BLaER1 (cell line): ENCODE results near the gene TTC3.
"Not testable (repeated sequence)": the region's sequence is repeated elsewhere in the genome, so short reads cannot be mapped to it uniquely, and the experiment has no call there.

Source experiments
- H3K27ac ChIP-seq: shearing (Covaris generic); formaldehyde crosslinking; 2 replicates; pipeline ENCODE4 v1.8.1; 2022
- H3K27me3 ChIP-seq: shearing (Covaris generic); formaldehyde crosslinking; 2 replicates; pipeline ENCODE4 v1.8.1; 2022
- H3K36me3 ChIP-seq: shearing (Covaris generic); formaldehyde crosslinking; 2 replicates; pipeline ENCODE4 v1.8.1; 2022
- H3K4me1 ChIP-seq: shearing (Covaris generic); formaldehyde crosslinking; 2 replicates; pipeline ENCODE4 v1.8.1; 2022
- H3K4me2 ChIP-seq: shearing (Covaris generic); formaldehyde crosslinking; 2 replicates; pipeline ENCODE4 v1.8.1; 2022
- H3K4me3 ChIP-seq: shearing (Covaris generic); formaldehyde crosslinking; 2 replicates; pipeline ENCODE4 v1.8.1; 2022
- H3K9ac ChIP-seq: shearing (Covaris generic); formaldehyde crosslinking; 2 replicates; pipeline ENCODE4 v1.8.1; 2022
- H3K9me3 ChIP-seq: shearing (Covaris generic); formaldehyde crosslinking; 2 replicates; pipeline ENCODE4 v1.8.1; 2022
- H4K20me1 ChIP-seq: shearing (Covaris generic); formaldehyde crosslinking; 2 replicates; pipeline ENCODE4 v1.8.1; 2022
- Cebpa-rat ChIP-seq: shearing (Covaris generic); IDR thresholded peaks from 2 replicates; pipeline ENCODE4 v1.8.1; 2022

TTC3 gene

GRCh38 chr21:37208741-37209225 lies 135.7 kb downstream of the TTC3 start:
- no peak for TF ChIP-seq Cebpa-rat
- Histone ChIP-seq H3K9ac (peak overlapping the region; percentile 68), H3K27ac (peak overlapping the region; percentile 68), H3K36me3 (peaks cover 16% of the 10 kb centered on the region; the same call in 1 of the 2 replicates), H4K20me1 (no peaks in the 10 kb centered on the region), H3K4me3 (peak overlapping the region; percentile 58; the same call in 1 of the 2 replicates), H3K27me3 (no peaks in the 10 kb centered on the region), H3K9me3 (peaks cover 13% of the 10 kb centered on the region), H3K4me1 (peaks cover 30% of the 10 kb centered on the region), H3K4me2 (peak overlapping the region; percentile 89)

- H3K4me3 ChIP-seq: no peak overlapping the region
- H3K4me1 ChIP-seq: peaks cover 30% of the 10 kb centered on the region
- 0 out of 2 replicates have a peak, but pooled peaks cover 3% of the 10 kb centered on the region for H3K36me3 ChIP-seq
- H3K9ac ChIP-seq: no peak overlapping the region
- H4K20me1 ChIP-seq: no peaks in the 10 kb centered on the region
- no peaks in the 10 kb centered on the region for H3K27me3 ChIP-seq
- no peak for TF ChIP-seq Cebpa-rat
- peaks cover 13% of the 10 kb centered on the region for H3K9me3 ChIP-seq
- no peak overlapping the region for H3K27ac ChIP-seq
- no peak overlapping the region for H3K4me2 ChIP-seq
Observed at GRCh38 chr21:37210130-37210529, 137.1 kb downstream of the TTC3 start.

- Histone ChIP-seq H3K36me3 (no peaks in the 10 kb centered on the region), H4K20me1 (no peaks in the 10 kb centered on the region), H3K9ac (no peak overlapping the region), H3K4me3 (no peak overlapping the region), H3K9me3 (peaks cover 13% of the 10 kb centered on the region), H3K27ac (no peak overlapping the region), H3K4me1 (peaks cover 30% of the 10 kb centered on the region), H3K4me2 (no peak overlapping the region), H3K27me3 (no peaks in the 10 kb centered on the region)
- TF ChIP-seq Cebpa-rat: no peak
Observed at GRCh38 chr21:37210799-37211198, 137.7 kb downstream of the TTC3 start.

- H3K9ac ChIP-seq: no peak overlapping the region
- TF ChIP-seq Cebpa-rat: no peak
Observed at GRCh38 chr21:37214952-37215351, 141.9 kb downstream of the TTC3 start.

GRCh38 chr21:37219761-37220432 lies 146.8 kb downstream of the TTC3 start:
- peaks cover 22% of the 10 kb centered on the region for H3K36me3 ChIP-seq
- no peaks in the 10 kb centered on the region for H3K9me3 ChIP-seq
- peak overlapping the region; percentile 82 for H3K9ac ChIP-seq

More at GRCh38 chr21:37214952-37215351, 141.9 kb downstream of the TTC3 start:
- Histone ChIP-seq H3K27me3 (no peaks in the 10 kb centered on the region), H4K20me1 (no peaks in the 10 kb centered on the region), H3K4me1 (peaks cover 20% of the 10 kb centered on the region), H3K4me3 (no peak overlapping the region), H3K4me2 (no peak overlapping the region), H3K27ac (no peak overlapping the region), H3K9me3 (peaks cover 4% of the 10 kb centered on the region), H3K36me3 (no peaks in the 10 kb centered on the region)

GRCh38 chr21:37220433-37220980 lies 147.5 kb downstream of the TTC3 start:
- peak overlapping the region; percentile 86 for H3K27ac ChIP-seq
- H3K4me1 ChIP-seq: peaks cover 53% of the 10 kb centered on the region
- peak overlapping the region; percentile 82 for H3K9ac ChIP-seq
- H3K4me3 ChIP-seq: peak overlapping the region; percentile 74
- TF ChIP-seq Cebpa-rat: no peak
- H3K9me3 ChIP-seq: no peaks in the 10 kb centered on the region
- H3K4me2 ChIP-seq: peak overlapping the region; percentile 91
- H3K27me3 ChIP-seq: no peaks in the 10 kb centered on the region
- H4K20me1 ChIP-seq: no peaks in the 10 kb centered on the region
- H3K36me3 ChIP-seq: peaks cover 22% of the 10 kb centered on the region

More at GRCh38 chr21:37219761-37220432, 146.8 kb downstream of the TTC3 start:
- peak overlapping the region; percentile 74 for H3K4me3 ChIP-seq
- H3K27me3 ChIP-seq: no peaks in the 10 kb centered on the region
- peaks cover 47% of the 10 kb centered on the region for H3K4me1 ChIP-seq
- H4K20me1 ChIP-seq: no peaks in the 10 kb centered on the region
- no peak for TF ChIP-seq Cebpa-rat
- peak overlapping the region; percentile 86 for H3K27ac ChIP-seq
- H3K4me2 ChIP-seq: peak overlapping the region; percentile 91

- Histone ChIP-seq H3K27me3 (no peaks in the 10 kb centered on the region), H3K9me3 (no peaks in the 10 kb centered on the region), H3K4me1 (peaks cover 59% of the 10 kb centered on the region), H3K4me3 (peak overlapping the region; percentile 74), H3K4me2 (peak overlapping the region; percentile 91), H4K20me1 (no peaks in the 10 kb centered on the region), H3K36me3 (peaks cover 24% of the 10 kb centered on the region), H3K9ac (peak overlapping the region; percentile 82), H3K27ac (peak overlapping the region; percentile 86)
- no peak for TF ChIP-seq Cebpa-rat
Observed at GRCh38 chr21:37220981-37221664, 148.1 kb downstream of the TTC3 start.

GRCh38 chr21:37222248-37222647 lies 149.2 kb downstream of the TTC3 start:
- not testable (repeated sequence) for H3K4me2 ChIP-seq, H3K9me3 ChIP-seq, H3K4me3 ChIP-seq, H3K27me3 ChIP-seq, H3K27ac ChIP-seq, H4K20me1 ChIP-seq, H3K9ac ChIP-seq
- peaks cover 35% of the 10 kb centered on the region for H3K36me3 ChIP-seq
- H3K4me1 ChIP-seq: peaks cover 65% of the 10 kb centered on the region

- Histone ChIP-seq H3K27me3 (no peaks in the 10 kb centered on the region), H3K36me3 (peaks cover 51% of the 10 kb centered on the region), H3K4me2 (peak overlapping the region; percentile 85), H3K4me1 (peaks cover 52% of the 10 kb centered on the region), H3K9ac (no peak overlapping the region), H4K20me1 (no peaks in the 10 kb centered on the region), H3K27ac (peak overlapping the region; percentile 71; the same call in 1 of the 2 replicates), H3K4me3 (no peak overlapping the region), H3K9me3 (peaks cover 3% of the 10 kb centered on the region; the same call in 1 of the 2 replicates)
- no peak for TF ChIP-seq Cebpa-rat
Observed at GRCh38 chr21:37223804-37224345, 150.8 kb downstream of the TTC3 start.
